Heart left ventricle (tissue), 13 donors: ENCODE measurements around the gene RTL10.

Experiments
- POLR2A ChIP-seq, 2 donors: fragments of 450-650 bp; IDR thresholded peaks; one replicate each; pipeline ENCODE4 v1.6.1; 2017; ENCODE audit warnings: antibody characterized with exemption in 2 of 2, mild to moderate bottlenecking in 2 of 2, moderate library complexity in 2 of 2
- TF ChIP-seq, protein P1 (sequence below), 12 donors: fragments of 200-600 bp; sonication (generic) in 4 of 12; IDR thresholded peaks; one replicate each; pipeline versions ENCODE4 v1.5.0 to v1.8.0; 2018 to 2022; ENCODE audit warnings: antibody characterized with exemption in 12 of 12, mild to moderate bottlenecking in 5 of 12
- donor health status: ischemic (EF 13 %, LVEDD 7.1; RV severe dilation, severe dysfunction).
- donor health status: DM: no; HTN: yes; CAD: no.
- donor health status: DM: no; HTN: no; CAD: no.
- donor health status: ischemic (EF 25% LVEDD 6.9; RV normal size, moderate dysfunction).
- donor health status: ischemic (EF 25% LVEDD 5.7; RV mildly dilated, moderate dysfunction).
- donor health status: ischemic (EF 35%, LVEDD 5.7; RV mildly dilated, moderate dysfunction).
- donor health status: nonischemic (EF 11% LVEDD 7.7; RV severe dilation, severe dysfunction).
- donor health status: DM: yes; HTN: yes; CAD: no.
- donor health status: PGD.
- donor health status: ischemic (EF 29% LVEDD 5.4; RV normal size, mild dysfunction).
- donor health status: nonischemic (EF 23%, LVEDD 6.1; RV moderate dilation, normal function).

DNA sequence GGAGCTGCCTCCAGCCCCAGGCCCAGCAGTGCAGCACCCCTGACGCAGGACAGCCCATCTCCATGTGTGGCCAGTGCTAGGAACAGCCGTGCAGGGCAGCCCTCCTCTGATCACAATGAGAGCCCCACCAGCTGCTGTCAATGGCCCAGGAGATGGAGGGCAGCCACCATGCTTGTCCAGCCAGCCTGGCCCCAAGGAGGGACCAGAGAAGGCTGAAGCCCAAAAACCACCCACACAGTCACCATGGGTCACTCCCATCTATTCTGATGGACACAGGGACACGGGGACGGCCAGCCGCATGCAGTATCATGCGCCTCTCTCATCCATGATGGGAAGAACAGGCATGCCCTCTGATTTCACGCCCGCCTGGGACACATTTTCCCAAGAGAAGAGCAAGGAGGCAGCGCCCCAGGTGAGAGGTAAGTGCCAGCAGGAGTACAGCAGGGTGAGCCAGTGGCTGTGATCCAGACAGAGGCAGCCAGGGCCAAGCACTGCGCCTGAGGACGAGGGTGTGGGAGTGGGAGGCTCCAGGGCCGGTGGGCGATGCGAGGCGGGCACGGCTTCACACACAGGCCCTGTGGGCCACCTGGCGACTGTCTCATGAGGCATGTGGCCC lies 33.6 kb upstream of the RTL10 start:
- TF ChIP-seq, protein P1, sequence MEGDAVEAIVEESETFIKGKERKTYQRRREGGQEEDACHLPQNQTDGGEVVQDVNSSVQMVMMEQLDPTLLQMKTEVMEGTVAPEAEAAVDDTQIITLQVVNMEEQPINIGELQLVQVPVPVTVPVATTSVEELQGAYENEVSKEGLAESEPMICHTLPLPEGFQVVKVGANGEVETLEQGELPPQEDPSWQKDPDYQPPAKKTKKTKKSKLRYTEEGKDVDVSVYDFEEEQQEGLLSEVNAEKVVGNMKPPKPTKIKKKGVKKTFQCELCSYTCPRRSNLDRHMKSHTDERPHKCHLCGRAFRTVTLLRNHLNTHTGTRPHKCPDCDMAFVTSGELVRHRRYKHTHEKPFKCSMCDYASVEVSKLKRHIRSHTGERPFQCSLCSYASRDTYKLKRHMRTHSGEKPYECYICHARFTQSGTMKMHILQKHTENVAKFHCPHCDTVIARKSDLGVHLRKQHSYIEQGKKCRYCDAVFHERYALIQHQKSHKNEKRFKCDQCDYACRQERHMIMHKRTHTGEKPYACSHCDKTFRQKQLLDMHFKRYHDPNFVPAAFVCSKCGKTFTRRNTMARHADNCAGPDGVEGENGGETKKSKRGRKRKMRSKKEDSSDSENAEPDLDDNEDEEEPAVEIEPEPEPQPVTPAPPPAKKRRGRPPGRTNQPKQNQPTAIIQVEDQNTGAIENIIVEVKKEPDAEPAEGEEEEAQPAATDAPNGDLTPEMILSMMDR (IDR thresholded peaks at IDR 0.05), result no peak
- no peak for TF ChIP-seq POLR2A (IDR thresholded peaks at IDR 0.05)
